Psoas muscle (tissue), 8 donors: ENCODE measurements around the gene R3HDM1. TPM values are rescaled to one million over a fixed set of nuclear protein-coding genes. Genes with fewer than 3 reads are reported as not detected.

Source experiments
- ATAC-seq, 4 donors: fragments of 200-7000 bp; cut with Tn5 transposase; one replicate each; pipeline ENCODE4 v1.9.1; 2020; ENCODE audit warnings: moderate library complexity in 3 of 4, mild to moderate bottlenecking in 2 of 4
- DNase-seq, 2 donors: peaks; one replicate each; pipeline ENCODE4 v3.0.0-alpha.2; 2020
- H3K27ac ChIP-seq: fragments of 200-600 bp; one replicate; pipeline ENCODE4 v1.8.0; 2022
- H3K27me3 ChIP-seq, 3 donors: fragments of 200-600 bp in 1 of 3; one replicate each; pipeline versions ENCODE4 v1.6.1 to v1.8.0; 2013 to 2022; ENCODE audit warnings: low read length in 2 of 3, mild to moderate bottlenecking in 2 of 3, moderate library complexity in 1 of 3; ENCODE audit not compliant: insufficient read depth in 3 of 3
- H3K36me3 ChIP-seq, 2 donors: fragments of 200-600 bp in 1 of 2; one replicate each; pipeline versions ENCODE4 v1.6.1 to v1.8.0; 2013 to 2022; ENCODE audit warnings: low read depth in 1 of 2, mild to moderate bottlenecking in 1 of 2, moderate library complexity in 1 of 2; ENCODE audit not compliant: insufficient read depth in 1 of 2
- H3K4me1 ChIP-seq: fragments of 200-600 bp; one replicate; pipeline ENCODE4 v1.8.0; 2022
- H3K4me3 ChIP-seq: fragments of 200-600 bp; one replicate; pipeline ENCODE4 v1.8.0; 2022; ENCODE audit warnings: mild to moderate bottlenecking
- H3K9me3 ChIP-seq: fragments of 200-600 bp; one replicate; pipeline ENCODE4 v1.8.0; 2022
- CTCF ChIP-seq: fragments of 200-600 bp; IDR thresholded peaks from one replicate; pipeline ENCODE4 v1.8.0; 2022; ENCODE audit warnings: antibody characterized with exemption
- WGBS, 3 donors: extraction: QIAGEN DNeasy Blood & Tissue Kit; methylation state at CpG; one replicate each; pipeline versions ENCODE4 v1.1.6 to v1.1.7; 2013; 5-methylcytosine and 5-hydroxymethylcytosine counted together
- intact Hi-C, 2 donors: fragments of 100-400 bp; cut with DNase I; formaldehyde crosslinking; loops; one replicate each; pipeline versions ENCODE4 v1.11.0 to v1.14.2; 2022
- polyA plus RNA-seq, 3 donors: library from polyadenylated mRNA; stranded (reverse); fragments of 200-250 nt; gene quantifications; one replicate each; pipeline ENCODE4 v1.2.3, GENCODE V29; 2013
- total RNA-seq, 4 donors: library from RNA; stranded (reverse); fragmentation: NEBNext Ultra II Directional in 2 of 4; extraction: Animal tissue kit (Norgen Biotek cat#: 25700) in 2 of 4; gene quantifications; one replicate each; pipeline versions ENCODE4 v1.2.1 to v1.2.4, GENCODE V29; 2021 to 2023
- donor health status: healthy with polysubstance abuse.
- donor health status: DM: no; HTN: no; CAD: no; lungs with moderate emphysema.
- donor health status: Bipolar disorder and iron deficiency.
- donor health status: healthy.
- donor health status: DM: yes; HTN: yes; CAD: no.
- donor health status: DM: no; HTN: no; CAD: no.
- donor health status: DM: no; HTN: no; CAD: no.
- donor health status: DM: yes; HTN: yes; CAD: no.

The R3HDM1 gene
- total and polyA plus RNA-seq, 7 donors, result 4.6 to 25.3 (median 20.1) TPM

- no peak overlapping the region for H3K4me3 ChIP-seq
- H3K9me3 ChIP-seq, result no peaks in the 10 kb centered on the region
- no peaks in the 10 kb centered on the region for H3K4me1 ChIP-seq
- H3K36me3 ChIP-seq, result no peaks in the 10 kb centered on the region
- 68 to 84% (median 72%) methylated on average over 5 of the region's 5 CpGs for WGBS, 3 donors
- ATAC-seq (no peak), DNase-seq (no peak)
- H3K27ac ChIP-seq, result no peak overlapping the region
- TF ChIP-seq CTCF, result no peak
- intact Hi-C loops, result no loop called here
- H3K27me3 ChIP-seq, result no peaks in the 10 kb centered on the region
These were observed 205.3 kb downstream of the R3HDM1 start for GRCh38 chr2:135736546-135736945.

GRCh38 chr2:135740206-135740605 lies 208.9 kb downstream of the R3HDM1 start:
- ATAC-seq (no peak), DNase-seq (no peak)
- H3K27ac ChIP-seq, result no peak overlapping the region
- H3K36me3 ChIP-seq, result peaks cover 0 to 2% of the 10 kb centered on the region in 2 donors
- no peak overlapping the region for H3K4me3 ChIP-seq
- 98 to 99% (median 99%) methylated on average over 3 of the region's 3 CpGs for WGBS, 3 donors
- H3K9me3 ChIP-seq, result no peaks in the 10 kb centered on the region
- H3K4me1 ChIP-seq, result peaks cover 22% of the 10 kb centered on the region
- no peak for TF ChIP-seq CTCF
- intact Hi-C loops, result loop anchor here in 1 of 2 donors (10.0 kb wide), 2 partner anchors 205 to 585 kb away; partner anchors contain the start of genes R3HDM1 and ZRANB3
- H3K27me3 ChIP-seq, result no peaks in the 10 kb centered on the region

- Histone ChIP-seq H3K4me1 (peaks cover 29% of the 10 kb centered on the region), H3K9me3 (no peaks in the 10 kb centered on the region), H3K4me3 (peak overlapping the region; percentile 97), H3K27ac (peak overlapping the region; percentile 100), H3K36me3 (peaks cover 0 to 2% of the 10 kb centered on the region in 2 donors), H3K27me3 (no peaks in the 10 kb centered on the region)
- intact Hi-C loops, result loop anchor here in 1 of 2 donors (10.0 kb wide), 2 partner anchors 206 to 586 kb away; partner anchors contain the start of genes R3HDM1 and ZRANB3
- no peak for TF ChIP-seq CTCF
- WGBS, 3 donors, result 78 to 84% (median 83%) methylated on average over 11 of the region's 11 CpGs
- ATAC-seq (no peak), DNase-seq (no peak)
These were observed 209.7 kb downstream of the R3HDM1 start for GRCh38 chr2:135741043-135741394.

GRCh38 chr2:135741395-135742324 lies 210.4 kb downstream of the R3HDM1 start, which contains the start of gene UBXN4:
Gene UBXN4, plus strand, starts transcription at chr2:135741855. Its CDS starts 75 bp downstream, at chr2:135741930.
- Histone ChIP-seq H3K9me3 (no peaks in the 10 kb centered on the region), H3K27ac (peak within 1 kb of the TSS; percentile 100), H3K4me1 (peaks cover 36% of the 10 kb centered on the region), H3K4me3 (peak within 1 kb of the TSS; percentile 97), H3K27me3 (no peaks in the 10 kb centered on the region), H3K36me3 (peaks cover 0 to 2% of the 10 kb centered on the region in 2 donors)
- ATAC-seq, result peak; percentile 94 to 96 (median 96)
- WGBS, 3 donors, result 1% methylated on average over 80 to 93 of the region's 93 CpGs
- peak; percentile 97 to 99 for DNase-seq
- intact Hi-C loops, result loop anchor here in 1 of 2 donors (10.0 kb wide), 2 partner anchors 207 to 587 kb away; partner anchors contain the start of genes R3HDM1 and ZRANB3
- peak; percentile 43 for TF ChIP-seq CTCF
